ENCODE measurements around the gene FKBP6. TPM values are rescaled to one million over a fixed set of nuclear protein-coding genes. Genes with fewer than 3 reads are reported as not detected.
"Not testable (repeated sequence)": the region's sequence is repeated elsewhere in the genome, so short reads cannot be mapped to it uniquely, and the experiment has no call there.

FKBP6 gene
- not detected for total RNA-seq

GRCh38 chr7:73327922-73328321 is at the start of gene FKBP6, which contains the start of gene TRIM50:
Gene FKBP6, plus strand, starts transcription at chr7:73328161. Its CDS starts 268 bp downstream, at chr7:73328429.
Gene TRIM50, minus strand, starts transcription at chr7:73328082. Its CDS starts 3,295 bp downstream, at chr7:73324787.
- H3K4me1 ChIP-seq, result peaks cover 0 to 11% (median 4%) of the 10 kb centered on the region in 3 donors
- H3K27me3 ChIP-seq, H3K27ac ChIP-seq, H3K9me3 ChIP-seq, H3K36me3 ChIP-seq, DNase-seq, H3K4me3 ChIP-seq: not testable (repeated sequence)
- intact Hi-C loops (cut with DNase I), result loop anchor here (10.0 kb wide), 1 partner anchor 107 kb away; the partner anchor contains the start of gene FZD9
- 94 to 100% methylated on average over 3 to 28 of the region's 43 CpGs for WGBS, 2 donors

- H3K9me3 ChIP-seq; intact Hi-C loops (cut with DNase I): not testable (repeated sequence)
- WGBS, 2 donors, result no CpG with 5 or more reads among the region's 13 CpGs
Observed at GRCh38 chr7:73297235-73297634, 30.7 kb upstream of the FKBP6 start.

GRCh38 chr7:73297706-73298105 is 30.3 kb upstream of the FKBP6 start:
- H3K27ac ChIP-seq, result not testable (repeated sequence)
- WGBS, 2 donors, result 67 to 97% methylated on average over 2 to 10 of the region's 27 CpGs

More at GRCh38 chr7:73297235-73297634, 30.7 kb upstream of the FKBP6 start:
- not testable (repeated sequence) for H3K4me1 ChIP-seq, H3K36me3 ChIP-seq, H3K27ac ChIP-seq, DNase-seq, H3K27me3 ChIP-seq, H3K4me3 ChIP-seq

GRCh38 chr7:73299812-73300211 is 28.1 kb upstream of the FKBP6 start:
- H3K4me1 ChIP-seq; intact Hi-C loops (cut with DNase I); DNase-seq; H3K4me3 ChIP-seq; H3K9me3 ChIP-seq; H3K27ac ChIP-seq; H3K27me3 ChIP-seq: not testable (repeated sequence)
- whole genome bisulfite sequencing, 2 donors, result 0% methylated on average over 2 of the region's 12 CpGs; no CpG with 5 or more reads in 1 of the 2 donors
- peaks cover 6 to 23% (median 9%) of the 10 kb centered on the region in 3 donors for H3K36me3 ChIP-seq

More at GRCh38 chr7:73297706-73298105, 30.3 kb upstream of the FKBP6 start:
- H3K4me3 ChIP-seq; H3K4me1 ChIP-seq; H3K9me3 ChIP-seq; DNase-seq; H3K36me3 ChIP-seq; H3K27me3 ChIP-seq; intact Hi-C loops (cut with DNase I): not testable (repeated sequence)

- H3K27me3 ChIP-seq; DNase-seq; intact Hi-C loops (cut with DNase I); H3K4me1 ChIP-seq; H3K27ac ChIP-seq; H3K4me3 ChIP-seq; H3K9me3 ChIP-seq: not testable (repeated sequence)
- no CpG with 5 or more reads among the region's 14 CpGs for WGBS, 2 donors
- peaks cover 6 to 36% (median 9%) of the 10 kb centered on the region in 3 donors for H3K36me3 ChIP-seq
Observed at GRCh38 chr7:73301108-73301507, 26.9 kb upstream of the FKBP6 start.

- H3K27ac ChIP-seq; H3K4me1 ChIP-seq; DNase-seq; intact Hi-C loops (cut with DNase I); H3K9me3 ChIP-seq; H3K4me3 ChIP-seq; H3K27me3 ChIP-seq: not testable (repeated sequence)
- 91 to 94% methylated on average over 4 to 8 of the region's 10 CpGs for WGBS, 2 donors
- peaks cover 6 to 46% (median 14%) of the 10 kb centered on the region in 3 donors for H3K36me3 ChIP-seq
Observed at GRCh38 chr7:73302846-73303245, 25.1 kb upstream of the FKBP6 start.

GRCh38 chr7:73303546-73303945 is 24.4 kb upstream of the FKBP6 start:
- H3K4me1 ChIP-seq, result peaks cover 5 to 14% (median 7%) of the 10 kb centered on the region in 3 donors
- H3K9me3 ChIP-seq, result no peaks in the 10 kb centered on the region
- H3K36me3 ChIP-seq, result peaks cover 6 to 46% (median 14%) of the 10 kb centered on the region in 3 donors
- WGBS, 2 donors, result 76% methylated on average over 2 of the region's 26 CpGs; no CpG with 5 or more reads in 1 of the 2 donors
- no peak overlapping the region for H3K4me3 ChIP-seq
- no peak for DNase-seq
- H3K27me3 ChIP-seq, result no peaks in the 10 kb centered on the region
- intact Hi-C loops (cut with DNase I), result no loop called here
- TF ChIP-seq POLR2A (IDR thresholded peaks at IDR 0.05) (no peak), CTCF (IDR thresholded peaks at IDR 0.05) (no peak)
- no peak overlapping the region for H3K27ac ChIP-seq

- peaks cover 6 to 46% (median 14%) of the 10 kb centered on the region in 3 donors for H3K36me3 ChIP-seq
- intact Hi-C loops (cut with DNase I), result no loop called here
- H3K9me3 ChIP-seq, result no peaks in the 10 kb centered on the region
- DNase-seq, result no peak
- 98 to 100% methylated on average over 7 to 8 of the region's 14 CpGs for WGBS, 2 donors
- no peak overlapping the region for H3K4me3 ChIP-seq
- TF ChIP-seq POLR2A (IDR thresholded peaks at IDR 0.05) (no peak), CTCF (IDR thresholded peaks at IDR 0.05) (no peak)
- no peak overlapping the region for H3K27ac ChIP-seq
- H3K4me1 ChIP-seq, result peaks cover 5 to 18% (median 11%) of the 10 kb centered on the region in 3 donors
- no peaks in the 10 kb centered on the region for H3K27me3 ChIP-seq
Observed at GRCh38 chr7:73304071-73304470, 23.9 kb upstream of the FKBP6 start.

GRCh38 chr7:73304612-73305387 is 23.2 kb upstream of the FKBP6 start:
- 76 to 84% methylated on average over 4 to 6 of the region's 15 CpGs for WGBS, 2 donors
- H3K4me3 ChIP-seq; H3K27ac ChIP-seq; intact Hi-C loops (cut with DNase I); H3K9me3 ChIP-seq; H3K27me3 ChIP-seq; DNase-seq: not testable (repeated sequence)
- Histone ChIP-seq H3K4me1 (peaks cover 5 to 23% (median 14%) of the 10 kb centered on the region in 3 donors), H3K36me3 (peaks cover 6 to 46% (median 14%) of the 10 kb centered on the region in 3 donors)
